Smooth muscle cell (in vitro differentiated cells): ENCODE measurements around the gene SHROOM1. TPM values are rescaled to one million over a fixed set of nuclear protein-coding genes. Genes with fewer than 3 reads are reported as not detected.

Experiments
- DNase-seq: peaks from one replicate; lab custom pipeline; 2025; ENCODE audit not compliant: unreplicated experiment; lab: John Stamatoyannopoulos, UW
- H2AFZ ChIP-seq: fragments of 200-600 bp; sonication (generic); 2 replicates; pipeline ENCODE4 v1.6.0; 2016; ENCODE audit warnings: antibody characterized with exemption, low read depth, mild to moderate bottlenecking
- H3F3A ChIP-seq: fragments of 200-600 bp; sonication (generic); 2 replicates; pipeline ENCODE4 v1.6.0; 2017; ENCODE audit warnings: antibody characterized with exemption, low read depth
- H3K27ac ChIP-seq: fragments of 200-600 bp; sonication (generic); 2 replicates; pipeline ENCODE4 v1.5.1; 2016; ENCODE audit warnings: low read depth, mild to moderate bottlenecking
- H3K27me3 ChIP-seq: fragments of 200-600 bp; sonication (generic); 2 replicates; pipeline ENCODE4 v1.6.1; 2016; ENCODE audit warnings: low read depth, mild to moderate bottlenecking
- H3K36me3 ChIP-seq: fragments of 200-600 bp; sonication (generic); 2 replicates; pipeline ENCODE4 v1.5.1; 2016; ENCODE audit warnings: low read depth
- H3K4me1 ChIP-seq: fragments of 200-600 bp; sonication (generic); 2 replicates; pipeline ENCODE4 v1.5.1; 2016; ENCODE audit warnings: low read depth
- H3K4me2 ChIP-seq: fragments of 200-600 bp; sonication (generic); 2 replicates; pipeline ENCODE4 v1.6.0; 2016; ENCODE audit warnings: mild to moderate bottlenecking
- H3K4me3 ChIP-seq: fragments of 200-600 bp; sonication (generic); 2 replicates; pipeline ENCODE4 v1.5.1; 2016; ENCODE audit warnings: mild to moderate bottlenecking
- H3K79me2 ChIP-seq: fragments of 200-600 bp; sonication (generic); 2 replicates; pipeline ENCODE4 v1.6.0; 2016; ENCODE audit warnings: low read depth, mild to moderate bottlenecking
- H3K9ac ChIP-seq: fragments of 200-600 bp; sonication (generic); 2 replicates; pipeline ENCODE4 v1.6.0; 2016; ENCODE audit warnings: low read depth
- H3K9me3 ChIP-seq: fragments of 200-600 bp; sonication (generic); replicated peaks from 2 replicates; pipeline ENCODE4 v1.5.1; 2016; ENCODE audit warnings: low read depth
- H4K20me1 ChIP-seq: fragments of 200-600 bp; sonication (generic); 2 replicates; pipeline ENCODE4 v1.6.0; 2016; ENCODE audit warnings: low read depth
- CTCF ChIP-seq: fragments of 200-600 bp; sonication (generic); IDR thresholded peaks from 2 replicates; pipeline ENCODE4 v1.5.1; 2017; ENCODE audit warnings: borderline replicate concordance, mild to moderate bottlenecking, antibody characterized with exemption; ENCODE audit not compliant: insufficient read depth, poor library complexity, severe bottlenecking
- WGBS: methylation state at CpG from one replicate; pipeline ENCODE4 v1.1.7; 2016; ENCODE audit warnings: low lambda C conversion rate; 5-methylcytosine and 5-hydroxymethylcytosine counted together
- polyA plus RNA-seq: library from polyadenylated mRNA; unstranded; fragments of >200 nt; fragmentation: Nextera tagmentation; extraction: Ambion mirVana; gene quantifications from 2 replicates; pipeline ENCODE4 v1.2.1, GENCODE V29; 2016
- total RNA-seq: library from RNA; depleted of rRNA; stranded (reverse); fragments of >200 nt; gene quantifications from 2 replicates; pipeline ENCODE4 v1.2.3, GENCODE V29; 2014

SHROOM1 gene
- total and polyA plus RNA-seq, 2 experiments from 2014 or later, result 5.9 to 12.0 TPM

GRCh38 chr5:132836852-132837251 lies 6.4 kb upstream of the SHROOM1 start:
- Histone ChIP-seq H3K79me2 (no peaks in the 10 kb centered on the region), H2AFZ (no peak overlapping the region), H3K4me2 (no peak overlapping the region), H4K20me1 (no peaks in the 10 kb centered on the region), H3K27ac (no peak overlapping the region), H3K27me3 (no peaks in the 10 kb centered on the region), H3K9ac (no peak overlapping the region), H3F3A (no peaks in the 10 kb centered on the region), H3K4me1 (peaks cover 12% of the 10 kb centered on the region), H3K4me3 (no peak overlapping the region), H3K9me3 (no peaks in the 10 kb centered on the region), H3K36me3 (no peaks in the 10 kb centered on the region)
- WGBS, result 87% methylated on average over 1 of the region's 1 CpG
- no peak for TF ChIP-seq CTCF
- DNase-seq, result no peak

GRCh38 chr5:132834057-132834456 lies 3.6 kb upstream of the SHROOM1 start:
- Histone ChIP-seq H2AFZ (no peak overlapping the region), H3K36me3 (no peaks in the 10 kb centered on the region), H3K9me3 (no peaks in the 10 kb centered on the region), H4K20me1 (no peaks in the 10 kb centered on the region), H3K27ac (no peak overlapping the region), H3K4me2 (no peak overlapping the region), H3K9ac (no peak overlapping the region), H3K4me3 (no peak overlapping the region), H3K4me1 (peaks cover under 1% of the 10 kb centered on the region), H3F3A (no peaks in the 10 kb centered on the region), H3K27me3 (no peaks in the 10 kb centered on the region), H3K79me2 (no peaks in the 10 kb centered on the region)
- DNase-seq, result no peak
- no peak for TF ChIP-seq CTCF
- WGBS, result 97% methylated on average over 3 of the region's 3 CpGs

GRCh38 chr5:132832612-132833011 lies 2.2 kb upstream of the SHROOM1 start:
- Histone ChIP-seq H3K4me2 (no peak overlapping the region), H3K4me1 (no peaks in the 10 kb centered on the region), H3K4me3 (no peak overlapping the region), H3K36me3 (no peaks in the 10 kb centered on the region), H3F3A (no peaks in the 10 kb centered on the region), H3K9ac (no peak overlapping the region), H4K20me1 (no peaks in the 10 kb centered on the region), H3K27ac (no peak overlapping the region), H2AFZ (no peak overlapping the region), H3K79me2 (no peaks in the 10 kb centered on the region), H3K9me3 (no peaks in the 10 kb centered on the region), H3K27me3 (peaks cover 2% of the 10 kb centered on the region)
- 91% methylated on average over 5 of the region's 5 CpGs for WGBS
- no peak for TF ChIP-seq CTCF
- no peak for DNase-seq

GRCh38 chr5:132831095-132831860 lies 831 bp upstream of the SHROOM1 start:
- H3K4me1 ChIP-seq, result peaks cover under 1% of the 10 kb centered on the region
- peaks cover 2% of the 10 kb centered on the region for H3K27me3 ChIP-seq
- no peaks in the 10 kb centered on the region for H3K79me2 ChIP-seq
- H3K27ac ChIP-seq, result no peak overlapping the region
- no peaks in the 10 kb centered on the region for H3K36me3 ChIP-seq
- no peak for TF ChIP-seq CTCF
- 89% methylated on average over 15 of the region's 15 CpGs for WGBS
- no peaks in the 10 kb centered on the region for H4K20me1 ChIP-seq
- H2AFZ ChIP-seq, result peak overlapping the region; percentile 72
- H3K9ac ChIP-seq, result no peak overlapping the region
- DNase-seq, result no peak
- H3K9me3 ChIP-seq, result no peaks in the 10 kb centered on the region
- H3F3A ChIP-seq, result no peaks in the 10 kb centered on the region
- peak overlapping the region; percentile 90 for H3K4me2 ChIP-seq
- H3K4me3 ChIP-seq, result peak overlapping the region; percentile 73
